GM10266 (cell line): ENCODE results near the gene NSMCE1.

Source experiments
- DNase-seq: peaks from one replicate; pipeline ENCODE4 v3.0.0; 2012; ENCODE audit errors: extremely low spot score
- CTCF ChIP-seq: IDR thresholded peaks from 2 replicates; pipeline ENCODE4 v1.5.1; 2012; ENCODE audit warnings: mild to moderate bottlenecking, low read depth; ENCODE audit not compliant: control insufficient read depth, insufficient read depth; ENCODE audit errors: missing control alignments

Gene NSMCE1

GRCh38 chr16:27199736-27200135, 68.8 kb downstream of the NSMCE1 start:
- no peak for TF ChIP-seq CTCF
- DNase-seq, result peak; percentile 61

GRCh38 chr16:27199235-27199586, 69.4 kb downstream of the NSMCE1 start:
- no peak for TF ChIP-seq CTCF
- no peak for DNase-seq

GRCh38 chr16:27198451-27199234, 69.9 kb downstream of the NSMCE1 start:
- no peak for DNase-seq
- no peak for TF ChIP-seq CTCF

- TF ChIP-seq CTCF, result no peak
- no peak for DNase-seq
Measured at GRCh38 chr16:27197004-27197403, 71.6 kb downstream of the NSMCE1 start.

- DNase-seq, result no peak
- no peak for TF ChIP-seq CTCF
Measured at GRCh38 chr16:27195941-27196595, 72.5 kb downstream of the NSMCE1 start.

GRCh38 chr16:27195076-27195741, 73.4 kb downstream of the NSMCE1 start:
- no peak for TF ChIP-seq CTCF
- no peak for DNase-seq
